ENCODE data around the gene APCDD1L. TPM values are rescaled to one million over a fixed set of nuclear protein-coding genes. Genes with fewer than 3 reads are reported as not detected.
"Not testable (repeated sequence)": the region's sequence is repeated elsewhere in the genome, so short reads cannot be mapped to it uniquely, and the experiment has no call there.

APCDD1L gene
- total and polyA plus RNA-seq, 7 donors = 0.22 to 1.9 (median 0.84) TPM; not detected in 1

DNA sequence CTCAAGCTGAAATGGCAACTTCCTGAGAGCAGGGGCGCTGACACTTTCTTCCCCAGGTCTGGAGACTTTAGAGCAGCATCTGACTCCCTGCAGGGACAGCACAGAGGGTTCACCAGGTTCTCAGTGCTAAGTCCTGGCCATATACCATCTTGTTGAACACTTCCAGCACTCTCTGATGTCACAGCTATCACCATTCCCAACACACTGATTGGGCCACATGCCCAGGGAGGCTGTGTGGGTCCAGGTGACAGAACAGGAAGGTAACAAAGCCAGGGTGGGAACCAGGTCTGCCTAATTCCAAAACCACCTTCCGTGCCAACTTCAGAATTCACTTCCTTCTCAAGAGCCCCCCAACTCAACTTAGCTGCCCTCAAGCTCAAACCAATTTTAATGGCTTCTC is 4.3 kb downstream of the APCDD1L start:
- Histone ChIP-seq H3K9me3 (peaks cover 0 to under 1% (median 0%) of the 10 kb centered on the region in 4 donors), H3K4me3 (no peak overlapping the region), H3K36me3 (no peaks in the 10 kb centered on the region), H3K27me3 (peaks cover 0 to 24% (median 11%) of the 10 kb centered on the region in 3 donors), H3K4me1 (peaks cover 0 to 21% (median 15%) of the 10 kb centered on the region in 4 donors), H3K27ac (no peak overlapping the region)
- DNase-seq = no peak
- intact Hi-C loops (cut with DNase I) = no loop called here
- TF ChIP-seq POLR2AphosphoS5 (IDR thresholded peaks at IDR 0.05) (no peak), EP300 (IDR thresholded peaks at IDR 0.05) (no peak), POLR2A (IDR thresholded peaks at IDR 0.05) (no peak)
- TF ChIP-seq, protein P1, sequence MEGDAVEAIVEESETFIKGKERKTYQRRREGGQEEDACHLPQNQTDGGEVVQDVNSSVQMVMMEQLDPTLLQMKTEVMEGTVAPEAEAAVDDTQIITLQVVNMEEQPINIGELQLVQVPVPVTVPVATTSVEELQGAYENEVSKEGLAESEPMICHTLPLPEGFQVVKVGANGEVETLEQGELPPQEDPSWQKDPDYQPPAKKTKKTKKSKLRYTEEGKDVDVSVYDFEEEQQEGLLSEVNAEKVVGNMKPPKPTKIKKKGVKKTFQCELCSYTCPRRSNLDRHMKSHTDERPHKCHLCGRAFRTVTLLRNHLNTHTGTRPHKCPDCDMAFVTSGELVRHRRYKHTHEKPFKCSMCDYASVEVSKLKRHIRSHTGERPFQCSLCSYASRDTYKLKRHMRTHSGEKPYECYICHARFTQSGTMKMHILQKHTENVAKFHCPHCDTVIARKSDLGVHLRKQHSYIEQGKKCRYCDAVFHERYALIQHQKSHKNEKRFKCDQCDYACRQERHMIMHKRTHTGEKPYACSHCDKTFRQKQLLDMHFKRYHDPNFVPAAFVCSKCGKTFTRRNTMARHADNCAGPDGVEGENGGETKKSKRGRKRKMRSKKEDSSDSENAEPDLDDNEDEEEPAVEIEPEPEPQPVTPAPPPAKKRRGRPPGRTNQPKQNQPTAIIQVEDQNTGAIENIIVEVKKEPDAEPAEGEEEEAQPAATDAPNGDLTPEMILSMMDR (IDR thresholded peaks at IDR 0.05) = no peak
- 79 to 87% methylated on average over 2 of the region's 2 CpGs for WGBS, 2 donors

DNA sequence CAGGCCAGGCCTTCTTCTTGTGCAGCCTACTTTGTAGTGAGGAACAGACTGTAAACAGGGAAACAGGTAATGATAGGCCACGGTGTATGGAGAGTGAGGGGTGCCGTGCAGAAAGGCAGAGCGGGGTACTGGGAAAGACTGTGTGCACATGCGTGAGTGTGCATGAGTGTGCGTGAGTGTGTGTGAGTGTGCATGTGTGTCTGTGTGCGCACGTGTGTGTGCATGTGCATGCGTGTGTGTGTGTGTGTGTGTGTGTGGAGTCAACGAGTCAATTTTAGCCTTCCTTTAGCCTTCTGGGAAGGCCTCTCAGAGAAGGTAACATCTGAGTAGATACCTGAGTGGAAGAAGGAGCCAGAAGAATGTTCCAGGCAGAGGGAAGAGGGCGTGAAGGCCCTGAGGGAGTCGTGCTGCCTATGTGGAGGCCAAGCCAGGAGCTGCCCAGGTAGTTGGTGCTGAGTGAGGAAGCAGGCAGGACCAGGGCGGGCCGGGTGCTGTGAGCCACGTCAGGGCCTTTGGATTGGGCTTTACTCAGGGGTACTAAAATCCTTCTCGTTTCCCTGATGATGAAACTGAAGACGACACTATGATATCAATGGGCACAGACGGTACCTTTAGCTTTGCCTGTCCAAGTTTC is 6.3 kb downstream of the APCDD1L start:
- H3K9me3 ChIP-seq = peaks cover 0 to 19% (median 10%) of the 10 kb centered on the region in 4 donors
- DNase-seq = no peak
- no peak for TF ChIP-seq POLR2A (IDR thresholded peaks at IDR 0.05)
- TF ChIP-seq, protein P1 (IDR thresholded peaks at IDR 0.05) = no peak
- TF ChIP-seq EP300 (IDR thresholded peaks at IDR 0.05) = no peak
- TF ChIP-seq POLR2AphosphoS5 (IDR thresholded peaks at IDR 0.05) = no peak
- 89 to 92% methylated on average over 17 of the region's 17 CpGs for WGBS, 2 donors
- intact Hi-C loops (cut with DNase I) = no loop called here
- peaks cover 0 to 9% (median 4%) of the 10 kb centered on the region in 3 donors for H3K27me3 ChIP-seq
- H3K4me3 ChIP-seq = no peak overlapping the region
- no peak overlapping the region for H3K27ac ChIP-seq
- H3K36me3 ChIP-seq = no peaks in the 10 kb centered on the region
- peaks cover 0 to under 1% (median 0%) of the 10 kb centered on the region in 4 donors for H3K4me1 ChIP-seq

DNA sequence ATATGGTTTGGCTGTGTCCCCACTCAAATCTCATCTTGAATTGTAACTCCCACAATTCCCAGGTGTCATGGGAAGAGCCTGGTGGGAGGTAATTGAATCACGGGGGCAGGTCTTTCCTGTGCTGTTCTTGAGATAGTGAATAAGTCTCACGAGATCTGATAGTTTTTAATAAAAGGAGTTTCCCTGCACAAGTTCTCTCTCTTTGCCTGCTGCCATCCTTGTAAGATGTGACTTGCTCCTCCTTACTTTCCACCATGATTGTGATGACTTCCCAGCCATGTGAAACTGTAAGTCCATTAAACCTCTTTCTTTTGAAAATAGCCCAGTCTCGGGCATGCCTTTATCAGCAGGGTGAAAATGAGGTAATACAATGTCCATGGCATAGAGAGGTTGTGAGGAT is 8.2 kb downstream of the APCDD1L start:
- DNase-seq; H3K36me3 ChIP-seq; H3K27ac ChIP-seq; H3K4me1 ChIP-seq; H3K27me3 ChIP-seq; H3K4me3 ChIP-seq; intact Hi-C loops (cut with DNase I): not testable (repeated sequence)
- 87 to 93% methylated on average over 3 of the region's 3 CpGs for WGBS, 2 donors
- H3K9me3 ChIP-seq = peaks cover 0 to 19% (median 13%) of the 10 kb centered on the region in 4 donors

DNA sequence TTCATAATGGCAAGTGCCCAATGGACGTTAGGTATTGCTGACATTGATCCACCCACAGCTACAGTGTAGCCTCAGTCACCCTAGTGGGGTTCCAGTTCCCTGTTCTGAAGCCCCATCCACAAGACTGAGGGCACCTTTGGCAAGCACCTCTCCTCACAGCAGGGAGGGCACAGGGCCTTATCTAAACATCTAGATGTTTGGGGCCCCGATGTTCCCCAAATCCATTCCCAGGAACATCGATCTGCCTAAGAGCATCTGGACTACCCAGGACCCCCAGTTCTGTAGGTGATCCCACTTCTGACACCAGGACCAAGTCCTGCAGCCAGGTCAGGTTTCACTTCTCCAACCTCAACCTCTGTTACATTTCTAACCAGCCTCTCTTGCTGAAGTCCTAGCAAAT is 10.6 kb downstream of the APCDD1L start:
- Histone ChIP-seq H3K4me1 (no peaks in the 10 kb centered on the region), H3K27ac (no peak overlapping the region), H3K36me3 (no peaks in the 10 kb centered on the region), H3K4me3 (no peak overlapping the region), H3K27me3 (no peaks in the 10 kb centered on the region), H3K9me3 (peaks cover 0 to 19% (median 14%) of the 10 kb centered on the region in 4 donors)
- WGBS, 2 donors = 79 to 89% methylated on average over 3 of the region's 3 CpGs
- TF ChIP-seq POLR2A (IDR thresholded peaks at IDR 0.05) = no peak
- TF ChIP-seq POLR2AphosphoS5 (IDR thresholded peaks at IDR 0.05) = no peak
- no peak for TF ChIP-seq EP300 (IDR thresholded peaks at IDR 0.05)
- TF ChIP-seq, protein P1 (IDR thresholded peaks at IDR 0.05) = no peak
- DNase-seq = no peak
- intact Hi-C loops (cut with DNase I) = no loop called here

DNA sequence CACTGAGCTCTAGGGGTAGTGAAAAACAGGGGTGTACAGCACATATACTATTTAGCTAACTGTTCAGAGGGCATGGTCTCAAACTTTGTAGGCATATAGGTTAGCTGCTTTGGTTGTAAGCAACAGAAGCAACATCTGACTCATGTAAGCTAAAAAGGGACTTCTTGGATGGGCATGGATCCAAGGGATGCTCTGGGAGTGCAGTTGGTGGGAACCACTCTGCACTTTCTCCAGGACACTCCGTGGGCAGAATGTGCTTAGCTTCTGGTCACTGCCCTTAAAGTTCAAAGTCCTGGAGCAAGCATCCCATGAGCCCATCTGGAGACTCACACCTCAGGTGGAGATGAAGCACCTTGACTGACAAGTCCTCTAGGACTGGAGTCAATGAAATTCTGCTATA is 11.5 kb downstream of the APCDD1L start:
- intact Hi-C loops (cut with DNase I) = no loop called here
- Histone ChIP-seq H3K27me3 (no peaks in the 10 kb centered on the region), H3K27ac (no peak overlapping the region), H3K36me3 (no peaks in the 10 kb centered on the region), H3K4me3 (no peak overlapping the region), H3K4me1 (no peaks in the 10 kb centered on the region), H3K9me3 (peaks cover 0 to 19% (median 14%) of the 10 kb centered on the region in 4 donors)
- WGBS, 2 donors = 77 to 87% methylated on average over 1 of the region's 1 CpG
- no peak for DNase-seq
- TF ChIP-seq POLR2A (IDR thresholded peaks at IDR 0.05) = no peak
- TF ChIP-seq, protein P1 (IDR thresholded peaks at IDR 0.05) = no peak
- TF ChIP-seq EP300 (IDR thresholded peaks at IDR 0.05) = no peak
- TF ChIP-seq POLR2AphosphoS5 (IDR thresholded peaks at IDR 0.05) = no peak

All from sigmoid colon (tissue), 7 donors.